HEK293T (cell line): ENCODE results near the gene VEPH1.

ENCODE experiments used
- ARNT ChIP-seq: fragments of 450-650 bp; IDR thresholded peaks from 2 replicates; pipeline ENCODE4 v1.6.1; 2017; ENCODE audit warnings: mild to moderate bottlenecking
- CTBP1 ChIP-seq: fragments of 450-650 bp; IDR thresholded peaks from 2 replicates; pipeline ENCODE4 v1.6.1; 2016; ENCODE audit warnings: borderline replicate concordance
- ELF4 ChIP-seq: fragments of 450-650 bp; IDR thresholded peaks from 2 replicates; pipeline ENCODE4 v1.6.1; 2017; ENCODE audit warnings: antibody characterized with exemption
- FOXA1 ChIP-seq: fragments of 450-650 bp; IDR thresholded peaks from 2 replicates; pipeline ENCODE4 v1.6.1; 2016; ENCODE audit warnings: mild to moderate bottlenecking
- FOXK2 ChIP-seq: fragments of 450-650 bp; IDR thresholded peaks from 2 replicates; pipeline ENCODE4 v1.6.1; 2016; ENCODE audit warnings: mild to moderate bottlenecking
- HDGF ChIP-seq: fragments of 450-650 bp; IDR thresholded peaks from 2 replicates; pipeline ENCODE4 v1.6.1; 2017; ENCODE audit warnings: antibody characterized with exemption, borderline replicate concordance
- NFRKB ChIP-seq: fragments of 450-650 bp; IDR thresholded peaks from 2 replicates; pipeline ENCODE4 v1.6.1; 2016; ENCODE audit warnings: mild to moderate bottlenecking, moderate library complexity
- SUZ12 ChIP-seq: fragments of 450-650 bp; IDR thresholded peaks from 2 replicates; pipeline ENCODE4 v1.6.1; 2016; ENCODE audit warnings: mild to moderate bottlenecking
- TARDBP ChIP-seq: fragments of 450-650 bp; IDR thresholded peaks from 2 replicates; pipeline ENCODE4 v1.6.1; 2016
- ZNF384 ChIP-seq: fragments of 450-650 bp; IDR thresholded peaks from 2 replicates; pipeline ENCODE4 v1.6.1; 2016

DNA sequence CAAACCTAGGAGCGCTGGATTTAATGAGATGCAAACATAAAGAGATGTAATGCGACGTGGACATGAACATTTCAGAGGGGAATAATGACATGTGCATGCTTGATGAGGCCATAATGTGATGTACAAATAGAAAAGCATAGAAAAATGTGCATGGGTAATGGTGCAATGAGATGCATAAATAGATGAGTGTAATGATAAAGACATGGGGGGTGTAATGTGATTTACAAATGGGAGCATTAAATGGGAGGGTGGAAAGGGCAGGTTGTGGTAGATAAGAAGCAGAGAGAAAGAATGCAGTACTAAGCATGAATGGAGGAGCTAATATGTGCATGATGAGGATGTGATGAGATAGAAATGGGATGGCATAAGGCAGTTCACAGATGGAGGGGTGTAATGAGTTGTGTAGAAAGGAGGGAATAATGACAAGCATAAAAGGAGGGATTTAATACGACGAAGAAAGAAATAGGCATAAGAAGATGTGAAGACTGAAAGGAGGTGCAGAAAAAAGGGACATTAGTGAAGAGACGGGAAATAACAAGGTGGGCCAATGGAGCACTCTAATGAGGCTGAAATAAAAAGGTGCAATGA lies 205.8 kb downstream of the VEPH1 start:
- TF ChIP-seq ELF4 (no peak), SUZ12 (no peak), TARDBP (no peak), HDGF (no peak), FOXK2 (no peak), ARNT (no peak), CTBP1 (no peak), NFRKB (no peak), FOXA1 (no peak), ZNF384 (no peak)
